Hematopoietic multipotent progenitor cell treated with erythropoietin and hydrocortisone succinate and interleukin-3 and kit ligand, for 17 days (in vitro differentiated cells): Measurements from ENCODE around the gene CLK4.

ENCODE experiments used
- DNase-seq: peaks from one replicate; pipeline ENCODE4 v3.0.0-alpha.2; 2015; ENCODE audit warnings: low spot score

CLK4 gene

DNA sequence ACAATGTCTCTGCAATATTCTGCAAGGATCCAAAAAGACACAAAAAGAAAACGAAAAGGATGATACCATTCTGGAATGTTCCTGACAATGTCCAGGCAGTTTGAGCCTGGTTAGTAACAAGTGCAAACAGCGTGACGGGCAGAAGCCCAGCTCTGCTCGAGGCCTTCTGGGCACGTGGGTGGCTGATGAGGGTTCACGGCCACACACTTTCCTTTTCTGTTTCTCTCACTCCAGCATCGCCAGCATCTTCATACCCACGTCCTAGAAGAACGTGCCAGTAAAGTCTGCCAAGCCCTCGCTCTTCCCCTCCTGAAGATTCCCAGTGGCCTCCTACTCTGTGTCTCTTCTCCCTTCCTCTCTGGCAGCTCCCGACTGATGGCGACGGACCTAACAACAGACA lies 73.3 kb downstream of the CLK4 start:
- DNase-seq = no peak
